ENCODE data around the gene TMEM86B.

DNA sequence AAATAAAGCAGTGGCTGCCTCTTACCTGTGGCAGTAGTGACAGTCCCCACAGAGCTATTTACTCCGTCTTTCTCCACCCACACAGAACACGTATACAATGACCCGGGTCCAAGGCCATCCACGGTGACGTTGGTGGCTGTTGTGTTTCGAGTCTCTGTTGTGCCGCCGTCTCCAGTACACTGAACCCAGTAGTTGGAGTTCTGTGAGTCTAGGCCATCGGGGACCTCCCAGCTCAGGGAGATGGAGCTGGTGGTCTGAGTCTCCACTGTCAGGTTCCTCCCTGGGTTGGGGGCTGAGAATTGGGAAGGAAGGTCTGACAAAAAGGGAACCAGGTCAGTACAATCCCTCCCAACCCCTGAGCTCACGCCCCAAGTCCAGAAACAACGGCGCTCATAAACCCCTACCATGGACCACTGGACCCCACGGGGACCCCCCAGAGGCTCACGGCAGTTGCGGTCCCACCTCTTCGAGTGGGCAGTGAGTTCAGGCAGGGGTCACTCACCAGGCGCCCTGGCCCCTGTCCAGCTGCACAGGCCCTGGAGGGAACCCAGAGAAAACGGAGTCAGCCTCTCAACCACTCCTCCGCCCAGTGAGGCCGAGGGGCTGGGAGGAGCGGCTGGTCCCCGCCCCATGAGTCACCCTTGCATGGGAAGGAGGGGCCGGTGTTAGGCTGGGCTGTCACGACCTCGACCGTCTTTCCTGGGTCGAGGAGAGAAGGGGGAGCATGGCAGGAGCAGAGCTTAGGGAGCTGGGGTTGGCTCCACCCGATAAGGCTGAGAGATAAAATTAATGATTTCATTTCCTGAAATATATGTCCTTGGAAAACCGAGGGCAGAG, 21.7 kb downstream of the TMEM86B start:
- TF ChIP-seq, protein P1, sequence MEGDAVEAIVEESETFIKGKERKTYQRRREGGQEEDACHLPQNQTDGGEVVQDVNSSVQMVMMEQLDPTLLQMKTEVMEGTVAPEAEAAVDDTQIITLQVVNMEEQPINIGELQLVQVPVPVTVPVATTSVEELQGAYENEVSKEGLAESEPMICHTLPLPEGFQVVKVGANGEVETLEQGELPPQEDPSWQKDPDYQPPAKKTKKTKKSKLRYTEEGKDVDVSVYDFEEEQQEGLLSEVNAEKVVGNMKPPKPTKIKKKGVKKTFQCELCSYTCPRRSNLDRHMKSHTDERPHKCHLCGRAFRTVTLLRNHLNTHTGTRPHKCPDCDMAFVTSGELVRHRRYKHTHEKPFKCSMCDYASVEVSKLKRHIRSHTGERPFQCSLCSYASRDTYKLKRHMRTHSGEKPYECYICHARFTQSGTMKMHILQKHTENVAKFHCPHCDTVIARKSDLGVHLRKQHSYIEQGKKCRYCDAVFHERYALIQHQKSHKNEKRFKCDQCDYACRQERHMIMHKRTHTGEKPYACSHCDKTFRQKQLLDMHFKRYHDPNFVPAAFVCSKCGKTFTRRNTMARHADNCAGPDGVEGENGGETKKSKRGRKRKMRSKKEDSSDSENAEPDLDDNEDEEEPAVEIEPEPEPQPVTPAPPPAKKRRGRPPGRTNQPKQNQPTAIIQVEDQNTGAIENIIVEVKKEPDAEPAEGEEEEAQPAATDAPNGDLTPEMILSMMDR (IDR thresholded peaks at IDR 0.05; ENCODE audit: insufficient read depth, low read depth, low read length) = no peak
- no peak for TF ChIP-seq EZH2 (IDR thresholded peaks at IDR 0.05; ENCODE audit: insufficient read depth, low read length)
